ENCODE results near the gene VDAC1. TPM values are rescaled to one million over a fixed set of nuclear protein-coding genes. Genes with fewer than 3 reads are reported as not detected.
"Not testable (repeated sequence)": the region's sequence is repeated elsewhere in the genome, so short reads cannot be mapped to it uniquely, and the experiment has no call there.

Gene VDAC1
- total RNA-seq, 2 experiments from 2014 or later, result 46.8 to 50.9 TPM

GRCh38 chr5:133938039-133938821, 66.5 kb downstream of the VDAC1 start:
- no peaks in the 10 kb centered on the region for H3K36me3 ChIP-seq (ENCODE audit: insufficient read depth, low read length)
- no peaks in the 10 kb centered on the region for H3K27me3 Mint-ChIP-seq
- H3K9me3 Mint-ChIP-seq, result no peaks in the 10 kb centered on the region
- TF ChIP-seq, protein P1, sequence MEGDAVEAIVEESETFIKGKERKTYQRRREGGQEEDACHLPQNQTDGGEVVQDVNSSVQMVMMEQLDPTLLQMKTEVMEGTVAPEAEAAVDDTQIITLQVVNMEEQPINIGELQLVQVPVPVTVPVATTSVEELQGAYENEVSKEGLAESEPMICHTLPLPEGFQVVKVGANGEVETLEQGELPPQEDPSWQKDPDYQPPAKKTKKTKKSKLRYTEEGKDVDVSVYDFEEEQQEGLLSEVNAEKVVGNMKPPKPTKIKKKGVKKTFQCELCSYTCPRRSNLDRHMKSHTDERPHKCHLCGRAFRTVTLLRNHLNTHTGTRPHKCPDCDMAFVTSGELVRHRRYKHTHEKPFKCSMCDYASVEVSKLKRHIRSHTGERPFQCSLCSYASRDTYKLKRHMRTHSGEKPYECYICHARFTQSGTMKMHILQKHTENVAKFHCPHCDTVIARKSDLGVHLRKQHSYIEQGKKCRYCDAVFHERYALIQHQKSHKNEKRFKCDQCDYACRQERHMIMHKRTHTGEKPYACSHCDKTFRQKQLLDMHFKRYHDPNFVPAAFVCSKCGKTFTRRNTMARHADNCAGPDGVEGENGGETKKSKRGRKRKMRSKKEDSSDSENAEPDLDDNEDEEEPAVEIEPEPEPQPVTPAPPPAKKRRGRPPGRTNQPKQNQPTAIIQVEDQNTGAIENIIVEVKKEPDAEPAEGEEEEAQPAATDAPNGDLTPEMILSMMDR (IDR thresholded peaks at IDR 0.05), result no peak
- no peaks in the 10 kb centered on the region for H3K4me1 Mint-ChIP-seq (ENCODE audit: low read depth)
- no peak for DNase-seq
- H3K4me3 ChIP-seq (ENCODE audit: low read length), result no peak overlapping the region
- no peak overlapping the region for H3K27ac Mint-ChIP-seq
- no peak overlapping the region for H3K27ac ChIP-seq (ENCODE audit: low read depth in 1 of 2, low read length in 2 of 2)
- no peak overlapping the region for H3K4me3 Mint-ChIP-seq
- no peaks in the 10 kb centered on the region for H3K27me3 ChIP-seq (ENCODE audit: control insufficient read depth in 1 of 2, insufficient read depth in 2 of 2, low read length in 2 of 2)
- no peak for ATAC-seq (ENCODE audit: poor library complexity)
- no peaks in the 10 kb centered on the region for H3K4me1 ChIP-seq (ENCODE audit: insufficient read depth, low read length)
- H3K9me3 ChIP-seq (ENCODE audit: control insufficient read depth in 1 of 2, insufficient read depth in 1 of 2, low read length in 2 of 2), result peaks cover 0 to 13% of the 10 kb centered on the region in 2 experiments
- ChIA-PET POLR2A (interaction anchor here (1.3 kb wide), 1 partner anchor 8 kb away, joined by 3 read pairs; no protein-coding TSS in a partner anchor), CTCF (no interaction called here)
- no peaks in the 10 kb centered on the region for H3K36me3 Mint-ChIP-seq (ENCODE audit: low read depth)
- intact Hi-C loops (cut with DNase I, micrococcal nuclease), result no loop called here

- H3K9me3 Mint-ChIP-seq; H3K4me1 Mint-ChIP-seq (ENCODE audit: low read depth); H3K4me3 ChIP-seq (ENCODE audit: low read length); H3K27me3 ChIP-seq (ENCODE audit: control insufficient read depth in 1 of 2, insufficient read depth in 2 of 2, low read length in 2 of 2); H3K27me3 Mint-ChIP-seq; H3K36me3 Mint-ChIP-seq (ENCODE audit: low read depth); POLR2A ChIA-PET; CTCF ChIA-PET; H3K27ac ChIP-seq (ENCODE audit: low read depth in 1 of 2, low read length in 2 of 2); DNase-seq; H3K36me3 ChIP-seq (ENCODE audit: insufficient read depth, low read length); H3K27ac Mint-ChIP-seq; H3K4me3 Mint-ChIP-seq; ATAC-seq (ENCODE audit: poor library complexity); H3K4me1 ChIP-seq (ENCODE audit: insufficient read depth, low read length); intact Hi-C loops (cut with DNase I, micrococcal nuclease): not testable (repeated sequence)
- H3K9me3 ChIP-seq (ENCODE audit: control insufficient read depth in 1 of 2, insufficient read depth in 1 of 2, low read length in 2 of 2), result peaks cover 0 to 13% of the 10 kb centered on the region in 2 experiments
Observed at GRCh38 chr5:133937628-133938027, 67.1 kb downstream of the VDAC1 start.

GRCh38 chr5:133936651-133937015, 68.1 kb downstream of the VDAC1 start:
- Mint-ChIP-seq H3K4me3 (no peak overlapping the region), H3K36me3 (ENCODE audit: low read depth) (no peaks in the 10 kb centered on the region), H3K4me1 (ENCODE audit: low read depth) (no peaks in the 10 kb centered on the region), H3K27me3 (no peaks in the 10 kb centered on the region), H3K9me3 (no peaks in the 10 kb centered on the region), H3K27ac (no peak overlapping the region)
- H3K36me3 ChIP-seq (ENCODE audit: insufficient read depth, low read length), result no peaks in the 10 kb centered on the region
- DNase-seq, result no peak
- intact Hi-C loops (cut with DNase I, micrococcal nuclease), result no loop called here
- TF ChIP-seq, protein P1 (IDR thresholded peaks at IDR 0.05), result no peak
- ChIA-PET POLR2A (interaction anchor here (0.6 kb wide), 1 partner anchor 57 kb away, joined by 4 read pairs; no protein-coding TSS in a partner anchor), CTCF (no interaction called here)
- no peak overlapping the region for H3K4me3 ChIP-seq (ENCODE audit: low read length)
- H3K27me3 ChIP-seq (ENCODE audit: control insufficient read depth in 1 of 2, insufficient read depth in 2 of 2, low read length in 2 of 2), result no peaks in the 10 kb centered on the region
- peaks cover 0 to 13% of the 10 kb centered on the region in 2 experiments for H3K9me3 ChIP-seq (ENCODE audit: control insufficient read depth in 1 of 2, insufficient read depth in 1 of 2, low read length in 2 of 2)
- H3K4me1 ChIP-seq (ENCODE audit: insufficient read depth, low read length), result no peaks in the 10 kb centered on the region
- ATAC-seq (ENCODE audit: poor library complexity), result no peak
- no peak overlapping the region for H3K27ac ChIP-seq (ENCODE audit: low read depth in 1 of 2, low read length in 2 of 2)

- H3K4me1 Mint-ChIP-seq (ENCODE audit: low read depth); DNase-seq; H3K9me3 Mint-ChIP-seq; H3K27me3 ChIP-seq (ENCODE audit: control insufficient read depth in 1 of 2, insufficient read depth in 2 of 2, low read length in 2 of 2); intact Hi-C loops (cut with DNase I, micrococcal nuclease); CTCF ChIA-PET; H3K4me1 ChIP-seq (ENCODE audit: insufficient read depth, low read length); H3K4me3 Mint-ChIP-seq; H3K27ac ChIP-seq (ENCODE audit: low read depth in 1 of 2, low read length in 2 of 2); ATAC-seq (ENCODE audit: poor library complexity); H3K36me3 ChIP-seq (ENCODE audit: insufficient read depth, low read length); H3K4me3 ChIP-seq (ENCODE audit: low read length); H3K27me3 Mint-ChIP-seq; H3K36me3 Mint-ChIP-seq (ENCODE audit: low read depth); H3K27ac Mint-ChIP-seq: not testable (repeated sequence)
- peaks cover 0 to 13% of the 10 kb centered on the region in 2 experiments for H3K9me3 ChIP-seq (ENCODE audit: control insufficient read depth in 1 of 2, insufficient read depth in 1 of 2, low read length in 2 of 2)
- POLR2A ChIA-PET, result interaction anchor here (0.6 kb wide), 1 partner anchor 57 kb away, joined by 4 read pairs; no protein-coding TSS in a partner anchor
Observed at GRCh38 chr5:133935991-133936650, 68.7 kb downstream of the VDAC1 start.
